Mammary epithelial cell (primary cell): ENCODE measurements around the gene OR10K1.

Experiments
- EZH2 ChIP-seq: IDR thresholded peaks from 2 replicates; pipeline ENCODE4 v1.6.1; 2012; ENCODE audit warnings: low read length, inconsistent platforms, borderline replicate concordance
- TF ChIP-seq, protein P1 (sequence below), 2 donors: IDR thresholded peaks in 1 of 2; conservative IDR thresholded peaks in 1 of 2; 2 replicates each; pipeline ENCODE4 v1.5.1; 2011 to 2012; ENCODE audit warnings: inconsistent platforms in 2 of 2, low read length in 2 of 2, mild to moderate bottlenecking in 2 of 2, control low read depth in 1 of 2, low read depth in 1 of 2; ENCODE audit not compliant: insufficient read depth in 1 of 2; ENCODE audit errors: extremely low read depth in 1 of 2

DNA sequence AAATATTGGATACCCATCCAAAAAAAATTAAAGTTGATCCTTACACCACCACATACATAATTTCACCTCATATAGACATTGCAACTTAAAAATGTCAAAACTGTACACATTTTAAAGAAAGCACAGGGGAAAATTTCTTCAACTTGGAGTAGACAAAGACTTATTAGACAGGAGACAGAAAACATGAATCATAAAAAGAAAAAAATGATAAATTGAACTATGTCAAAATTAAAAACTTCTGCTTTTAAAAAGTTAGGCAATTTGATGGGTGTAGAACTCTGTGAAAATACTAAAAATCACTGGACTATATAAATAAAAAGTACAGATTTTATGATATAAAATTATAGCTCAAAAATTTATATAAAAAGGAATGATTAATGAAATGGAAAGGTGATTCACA lies 4.4 kb upstream of the OR10K1 start:
- TF ChIP-seq, protein P1, sequence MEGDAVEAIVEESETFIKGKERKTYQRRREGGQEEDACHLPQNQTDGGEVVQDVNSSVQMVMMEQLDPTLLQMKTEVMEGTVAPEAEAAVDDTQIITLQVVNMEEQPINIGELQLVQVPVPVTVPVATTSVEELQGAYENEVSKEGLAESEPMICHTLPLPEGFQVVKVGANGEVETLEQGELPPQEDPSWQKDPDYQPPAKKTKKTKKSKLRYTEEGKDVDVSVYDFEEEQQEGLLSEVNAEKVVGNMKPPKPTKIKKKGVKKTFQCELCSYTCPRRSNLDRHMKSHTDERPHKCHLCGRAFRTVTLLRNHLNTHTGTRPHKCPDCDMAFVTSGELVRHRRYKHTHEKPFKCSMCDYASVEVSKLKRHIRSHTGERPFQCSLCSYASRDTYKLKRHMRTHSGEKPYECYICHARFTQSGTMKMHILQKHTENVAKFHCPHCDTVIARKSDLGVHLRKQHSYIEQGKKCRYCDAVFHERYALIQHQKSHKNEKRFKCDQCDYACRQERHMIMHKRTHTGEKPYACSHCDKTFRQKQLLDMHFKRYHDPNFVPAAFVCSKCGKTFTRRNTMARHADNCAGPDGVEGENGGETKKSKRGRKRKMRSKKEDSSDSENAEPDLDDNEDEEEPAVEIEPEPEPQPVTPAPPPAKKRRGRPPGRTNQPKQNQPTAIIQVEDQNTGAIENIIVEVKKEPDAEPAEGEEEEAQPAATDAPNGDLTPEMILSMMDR (conservative IDR thresholded peaks at IDR 0.05 in 1 of 2, IDR thresholded peaks at IDR 0.05 in 1 of 2; ENCODE audit: extremely low read depth in 1 of 2, insufficient read depth in 1 of 2, low read depth in 1 of 2, low read length in 2 of 2) = no peak
- TF ChIP-seq EZH2 = no peak
